Mesenchymal stem cell (in vitro differentiated cells and primary cell): ENCODE results near the gene DEPP1.
A peak's percentile ranks its signal among the peaks of the same experiment; 100 is the strongest.

ENCODE experiments used
- DNase-seq: peaks from one replicate; pipeline ENCODE4 v3.0.0-alpha.2; 2013
- H2AFZ ChIP-seq: one replicate; pipeline ENCODE4 v1.6.1; 2013; ENCODE audit warnings: low read depth, mild to moderate bottlenecking, control low read depth, inconsistent platforms, low read length, moderate library complexity
- H2AK5ac ChIP-seq: 2 replicates; pipeline ENCODE4 v1.6.1; 2013; ENCODE audit warnings: low read length, moderate library complexity, mild to moderate bottlenecking, inconsistent platforms; ENCODE audit not compliant: severe bottlenecking
- H2BK120ac ChIP-seq: one replicate; pipeline ENCODE4 v1.6.1; 2013; ENCODE audit warnings: low read depth, mild to moderate bottlenecking, inconsistent platforms, low read length, moderate library complexity
- H2BK12ac ChIP-seq, 2 experiments: one replicate each; pipeline ENCODE4 v1.6.1; 2013; ENCODE audit warnings: inconsistent platforms in 2 of 2, low read length in 2 of 2, mild to moderate bottlenecking in 2 of 2, moderate library complexity in 2 of 2, control low read depth in 1 of 2
- H2BK15ac ChIP-seq: one replicate; pipeline ENCODE4 v1.6.1; 2013; ENCODE audit warnings: mild to moderate bottlenecking, low read depth, inconsistent platforms; ENCODE audit not compliant: poor library complexity, severe bottlenecking
- H2BK5ac ChIP-seq: 2 replicates; pipeline ENCODE4 v1.6.1; 2013; ENCODE audit warnings: low read depth, mild to moderate bottlenecking, low read length, control low read depth, inconsistent platforms; ENCODE audit not compliant: poor library complexity, severe bottlenecking
- H3K14ac ChIP-seq, 2 experiments: one replicate each; pipeline ENCODE4 v1.6.1; 2013; ENCODE audit warnings: inconsistent platforms in 2 of 2, low read length in 2 of 2, control low read depth in 1 of 2, mild to moderate bottlenecking in 1 of 2, moderate library complexity in 1 of 2
- H3K18ac ChIP-seq, 2 experiments: one replicate each; pipeline ENCODE4 v1.6.1; 2013; ENCODE audit warnings: inconsistent platforms in 2 of 2, low read length in 2 of 2, control low read depth in 1 of 2, low read depth in 1 of 2, mild to moderate bottlenecking in 1 of 2
- H3K23ac ChIP-seq, 2 experiments: one replicate each; pipeline ENCODE4 v1.6.1; 2013; ENCODE audit warnings: inconsistent platforms in 2 of 2, low read length in 2 of 2, mild to moderate bottlenecking in 2 of 2, moderate library complexity in 2 of 2, control low read depth in 1 of 2
- H3K27ac ChIP-seq: 2 replicates; pipeline ENCODE4 v1.5.1; 2013; ENCODE audit warnings: mild to moderate bottlenecking, moderate library complexity, low read length, control low read depth, inconsistent platforms; ENCODE audit not compliant: poor library complexity, severe bottlenecking
- H3K27me3 ChIP-seq, 2 experiments: 2 replicates each; pipeline versions ENCODE4 v1.6.1 to v1.7.0; 2013; ENCODE audit warnings: low read length in 2 of 2, mild to moderate bottlenecking in 2 of 2, moderate library complexity in 2 of 2, control low read depth in 1 of 2, inconsistent platforms in 1 of 2; ENCODE audit not compliant: control insufficient read depth in 1 of 2, insufficient read depth in 1 of 2
- H3K36me3 ChIP-seq, 2 experiments: 2 replicates each; pipeline versions ENCODE4 v1.6.1 to v1.7.0; 2013; ENCODE audit warnings: low read length in 2 of 2, control low read depth in 1 of 2, inconsistent platforms in 1 of 2, low read depth in 1 of 2, mild to moderate bottlenecking in 1 of 2; ENCODE audit not compliant: insufficient read depth in 2 of 2, control insufficient read depth in 1 of 2
- H3K4ac ChIP-seq, 2 experiments: one replicate each; pipeline ENCODE4 v1.6.1; 2013; ENCODE audit warnings: inconsistent platforms in 2 of 2, low read length in 2 of 2, mild to moderate bottlenecking in 2 of 2, moderate library complexity in 2 of 2, control low read depth in 1 of 2, low read depth in 1 of 2
- H3K4me1 ChIP-seq: 2 replicates; pipeline ENCODE4 v1.6.1; 2013; ENCODE audit warnings: low read depth, low read length, control low read depth; ENCODE audit not compliant: control insufficient read depth, insufficient read depth
- H3K4me2 ChIP-seq: 2 replicates; pipeline ENCODE4 v1.6.1; 2013; ENCODE audit warnings: low read length, mild to moderate bottlenecking, inconsistent platforms; ENCODE audit not compliant: poor library complexity, severe bottlenecking
- H3K4me3 ChIP-seq, 2 experiments: 2 replicates each; pipeline versions ENCODE4 v1.5.1 to v1.7.0; 2013; ENCODE audit warnings: low read length in 2 of 2, mild to moderate bottlenecking in 2 of 2, control low read depth in 1 of 2, low read depth in 1 of 2; ENCODE audit not compliant: insufficient read depth in 1 of 2
- H3K79me1 ChIP-seq: replicated peaks from 2 replicates; pipeline ENCODE4 v1.6.1; 2013; ENCODE audit warnings: mild to moderate bottlenecking, control low read depth, low read length, inconsistent platforms; ENCODE audit not compliant: poor library complexity, severe bottlenecking
- H3K9ac ChIP-seq: 2 replicates; pipeline ENCODE4 v1.7.0; 2013; ENCODE audit warnings: mild to moderate bottlenecking, low read length, moderate library complexity
- H3K9me3 ChIP-seq: 2 replicates; pipeline ENCODE4 v1.7.0; 2013; ENCODE audit warnings: mild to moderate bottlenecking, low read length; ENCODE audit not compliant: control insufficient read depth
- H4K8ac ChIP-seq: one replicate; pipeline ENCODE4 v1.6.1; 2013; ENCODE audit warnings: inconsistent platforms, mild to moderate bottlenecking, low read length, moderate library complexity
- H4K91ac ChIP-seq: one replicate; pipeline ENCODE4 v1.6.1; 2013; ENCODE audit warnings: mild to moderate bottlenecking, low read length, inconsistent platforms
- WGBS: methylation state at CpG from one replicate; pipeline ENCODE4 v1.1.7; 2013; ENCODE audit warnings: mixed read lengths; 5-methylcytosine and 5-hydroxymethylcytosine counted together

The DEPP1 gene

DNA sequence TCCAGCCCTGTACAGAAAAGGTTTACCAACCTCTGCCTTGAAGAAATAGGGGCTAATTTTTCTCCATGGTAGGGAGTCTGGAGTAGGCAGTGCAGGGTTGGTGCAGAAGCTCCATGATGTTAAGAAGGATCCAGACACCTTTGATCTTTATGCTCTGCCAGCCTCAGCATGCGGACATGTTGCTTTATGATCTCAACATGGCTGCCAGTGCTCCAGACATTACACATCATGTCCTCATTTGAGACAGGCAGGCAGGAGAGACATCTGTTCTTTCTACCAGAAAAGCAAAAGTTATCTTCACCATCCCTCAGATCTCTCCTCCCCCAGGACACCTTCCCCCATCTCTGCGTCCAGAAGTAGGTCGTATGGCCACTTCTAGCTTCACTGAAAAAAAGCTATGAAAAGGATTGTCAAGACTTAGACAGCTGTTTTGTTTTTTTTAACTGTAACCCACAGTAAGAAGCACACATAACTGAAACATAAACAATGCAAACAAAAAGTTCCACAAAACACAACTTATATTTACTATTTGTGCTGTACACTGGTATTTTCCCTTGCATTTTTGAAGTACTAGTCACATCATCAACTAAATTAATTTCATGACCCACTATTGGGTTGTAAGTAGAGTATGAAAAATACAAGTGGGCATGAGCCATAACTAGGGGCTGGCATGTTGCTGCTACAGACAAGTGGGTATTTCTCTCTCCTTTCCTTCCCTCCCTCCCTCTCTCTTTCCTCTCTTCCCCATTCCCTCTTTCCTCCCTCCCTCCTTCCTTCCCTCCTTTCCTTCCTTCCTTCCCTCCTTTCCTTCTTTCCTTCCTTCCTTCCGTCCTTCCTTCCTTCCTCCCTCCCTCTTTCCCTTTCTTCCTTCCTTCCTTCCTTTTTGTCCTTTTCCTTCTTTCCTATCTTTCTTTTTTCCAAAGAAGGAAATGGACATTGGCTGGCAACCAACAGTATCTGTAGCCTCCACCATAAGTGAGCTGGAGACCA is 21.6 kb downstream of the DEPP1 start:
- Histone ChIP-seq H3K9ac (no peak overlapping the region), H2AK5ac (peak overlapping the region; percentile 78), H2BK12ac (peak overlapping the region in 1 of 2 experiments; percentile 65), H3K36me3 (peaks cover 3 to 10% of the 10 kb centered on the region in 2 experiments), H2AFZ (no peak overlapping the region), H3K27me3 (no peaks in the 10 kb centered on the region), H4K91ac (no peak overlapping the region), H3K27ac (no peak overlapping the region), H3K79me1 (peaks cover 34% of the 10 kb centered on the region), H3K18ac (no peak overlapping the region), H3K4ac (no peak overlapping the region), H2BK120ac (no peak overlapping the region), H2BK15ac (no peak overlapping the region), H3K9me3 (peaks cover 4% of the 10 kb centered on the region), H3K4me2 (no peak overlapping the region), H3K4me1 (peaks cover 25% of the 10 kb centered on the region), H3K23ac (no peak overlapping the region), H4K8ac (no peak overlapping the region), H3K14ac (no peak overlapping the region), H2BK5ac (no peak overlapping the region), H3K4me3 (no peak overlapping the region)
- WGBS, result 89% methylated on average over 4 of the region's 4 CpGs
- DNase-seq, result no peak

DNA sequence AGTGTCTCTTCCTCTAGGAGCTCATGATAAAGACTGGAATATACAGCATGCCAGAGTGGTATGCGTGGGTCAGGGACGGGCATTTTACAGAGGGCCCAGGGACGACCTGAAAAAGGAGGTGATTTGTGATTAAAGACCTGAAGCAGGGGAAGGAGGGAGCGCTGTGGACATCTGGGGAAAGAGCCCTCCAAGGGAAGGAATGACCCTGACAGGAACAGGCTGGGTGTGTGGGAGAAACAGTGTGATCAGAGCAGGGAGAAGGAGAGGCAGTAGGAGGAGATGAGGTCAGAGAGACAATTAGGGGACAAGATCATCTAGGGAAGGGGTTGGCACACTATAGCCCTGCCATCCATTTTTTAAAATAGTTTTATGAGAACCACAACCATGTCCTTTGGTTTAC is 22.4 kb downstream of the DEPP1 start:
- H3K36me3 ChIP-seq, result peaks cover 3 to 10% of the 10 kb centered on the region in 2 experiments
- H3K9me3 ChIP-seq, result peaks cover 4% of the 10 kb centered on the region
- no peaks in the 10 kb centered on the region for H3K27me3 ChIP-seq
- WGBS, result 98% methylated on average over 4 of the region's 4 CpGs
- H2AK5ac ChIP-seq, result no peak overlapping the region
- H2BK5ac ChIP-seq, result no peak overlapping the region
- peaks cover 29% of the 10 kb centered on the region for H3K79me1 ChIP-seq
- no peak overlapping the region for H2BK15ac ChIP-seq
- no peak overlapping the region for H2BK12ac ChIP-seq
- H4K91ac ChIP-seq, result peak overlapping the region; percentile 41
- H2BK120ac ChIP-seq, result no peak overlapping the region
- no peak overlapping the region for H3K9ac ChIP-seq
- no peak overlapping the region for H2AFZ ChIP-seq
- H3K18ac ChIP-seq, result no peak overlapping the region
- H3K23ac ChIP-seq, result no peak overlapping the region
- peaks cover 21% of the 10 kb centered on the region for H3K4me1 ChIP-seq
- no peak overlapping the region for H3K27ac ChIP-seq
- H3K4me3 ChIP-seq, result no peak overlapping the region
- H3K4ac ChIP-seq, result no peak overlapping the region
- no peak overlapping the region for H4K8ac ChIP-seq
- DNase-seq, result no peak
- H3K4me2 ChIP-seq, result no peak overlapping the region
- H3K14ac ChIP-seq, result no peak overlapping the region

DNA sequence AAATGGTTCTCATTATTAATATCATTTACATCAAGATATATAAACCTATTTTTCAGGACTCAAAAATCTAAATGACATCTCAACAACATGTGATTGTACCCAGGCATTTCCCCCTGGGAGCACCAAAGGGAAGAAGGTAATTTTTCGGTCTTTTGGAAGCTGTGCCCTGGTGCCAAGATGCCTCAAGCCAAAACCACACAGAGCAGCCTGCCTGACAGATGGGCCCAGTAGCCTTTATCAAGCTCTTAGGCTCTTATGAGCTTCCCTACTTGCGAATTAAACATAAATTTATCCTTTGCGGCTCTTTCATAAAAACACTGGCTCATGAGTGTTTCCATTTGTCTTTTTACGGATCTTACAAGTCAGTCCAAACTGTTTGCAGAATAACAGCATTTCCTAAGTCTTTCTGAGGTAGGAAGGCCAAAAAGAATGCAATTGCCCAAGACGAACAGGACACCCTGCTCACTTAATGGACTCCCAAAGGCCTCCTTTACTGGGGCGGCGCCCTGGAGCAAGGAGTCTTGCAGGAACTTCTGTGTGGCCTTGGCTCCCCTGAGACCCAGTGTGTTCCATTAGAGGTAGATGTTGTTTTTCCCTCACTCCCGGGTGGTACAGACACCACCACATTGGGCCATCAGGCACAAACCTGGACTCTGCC is 23.1 kb downstream of the DEPP1 start:
- H3K27ac ChIP-seq, result no peak overlapping the region
- no peak overlapping the region for H4K8ac ChIP-seq
- H3K4me3 ChIP-seq, result no peak overlapping the region
- no peak overlapping the region for H3K4me2 ChIP-seq
- H2AFZ ChIP-seq, result no peak overlapping the region
- no peak overlapping the region for H2AK5ac ChIP-seq
- H3K36me3 ChIP-seq, result peaks cover 8 to 10% of the 10 kb centered on the region in 2 experiments
- H3K9me3 ChIP-seq, result peaks cover 4% of the 10 kb centered on the region
- H2BK120ac ChIP-seq, result no peak overlapping the region
- H3K9ac ChIP-seq, result no peak overlapping the region
- H2BK5ac ChIP-seq, result no peak overlapping the region
- H3K23ac ChIP-seq, result no peak overlapping the region
- no peak overlapping the region for H3K4ac ChIP-seq
- DNase-seq, result no peak
- 92% methylated on average over 8 of the region's 8 CpGs for WGBS
- H3K79me1 ChIP-seq, result peaks cover 30% of the 10 kb centered on the region
- H2BK15ac ChIP-seq, result no peak overlapping the region
- H3K18ac ChIP-seq, result no peak overlapping the region
- H3K4me1 ChIP-seq, result peaks cover 22% of the 10 kb centered on the region
- H4K91ac ChIP-seq, result no peak overlapping the region
- no peak overlapping the region for H2BK12ac ChIP-seq
- no peak overlapping the region for H3K14ac ChIP-seq
- H3K27me3 ChIP-seq, result no peaks in the 10 kb centered on the region

DNA sequence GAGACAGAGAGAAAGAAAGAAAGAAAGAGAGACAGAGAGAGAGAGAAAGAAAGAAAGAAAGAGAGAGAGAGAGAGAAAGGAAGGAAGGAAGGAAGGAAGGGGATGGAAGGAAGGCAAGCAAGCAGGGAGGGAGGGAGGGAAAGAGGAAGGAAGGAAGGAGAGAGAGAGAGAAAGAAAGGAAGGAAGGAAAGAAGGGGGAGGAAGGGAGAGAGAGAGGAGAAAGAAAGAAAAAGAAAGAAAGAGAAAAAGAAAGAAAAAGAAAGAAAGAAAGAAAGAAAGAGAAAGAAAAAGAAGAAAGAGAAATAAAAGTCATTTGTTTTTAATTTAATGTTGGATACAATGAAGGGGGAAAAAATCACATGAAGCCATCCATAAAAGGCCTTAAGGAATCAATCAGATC is 23.6 kb downstream of the DEPP1 start:
- Histone ChIP-seq H2BK120ac (no peak overlapping the region), H3K14ac (no peak overlapping the region), H3K9me3 (peaks cover 4% of the 10 kb centered on the region), H4K91ac (no peak overlapping the region), H2BK15ac (no peak overlapping the region), H2BK5ac (no peak overlapping the region), H3K27me3 (no peaks in the 10 kb centered on the region), H3K18ac (no peak overlapping the region), H2AFZ (no peak overlapping the region), H2BK12ac (no peak overlapping the region), H3K4me3 (no peak overlapping the region), H3K79me1 (peaks cover 26% of the 10 kb centered on the region), H3K9ac (no peak overlapping the region), H3K23ac (no peak overlapping the region), H3K4me1 (peaks cover 24% of the 10 kb centered on the region), H3K4me2 (no peak overlapping the region), H3K36me3 (peaks cover 9 to 10% of the 10 kb centered on the region in 2 experiments), H3K27ac (no peak overlapping the region), H3K4ac (no peak overlapping the region), H2AK5ac (no peak overlapping the region), H4K8ac (no peak overlapping the region)
- no peak for DNase-seq
